DND-41 (cell line): ENCODE results near the gene GSG1L.

Source experiments
- ATAC-seq: fragments of 200-7000 bp; cut with Tn5 transposase; 3 replicates; pipeline ENCODE4 v1.9.1; 2021; ENCODE audit warnings: low read depth; ENCODE audit not compliant: insufficient read depth
- DNase-seq: peaks from one replicate; pipeline ENCODE4 v3.0.0-alpha.2; 2020
- H2AFZ ChIP-seq: 2 replicates; pipeline ENCODE4 v1.6.0; 2012; ENCODE audit warnings: low read depth, low read length
- H3K27ac ChIP-seq: 2 replicates; pipeline ENCODE4 v1.5.1; 2012; ENCODE audit warnings: low read length, inconsistent platforms
- H3K27me3 ChIP-seq: fragments of 200-600 bp; sonication (generic); 2 replicates; pipeline ENCODE4 v1.6.0; 2012; ENCODE audit warnings: low read length, mild to moderate bottlenecking, inconsistent platforms; ENCODE audit not compliant: insufficient read depth, poor library complexity
- H3K36me3 ChIP-seq: 2 replicates; pipeline ENCODE4 v1.5.1; 2012; ENCODE audit warnings: low read length, inconsistent platforms; ENCODE audit not compliant: insufficient read depth
- H3K4me1 ChIP-seq: 2 replicates; pipeline ENCODE4 v1.5.1; 2012; ENCODE audit warnings: mild to moderate bottlenecking, low read length; ENCODE audit not compliant: insufficient read depth
- H3K4me2 ChIP-seq: 2 replicates; pipeline ENCODE4 v1.6.0; 2012; ENCODE audit warnings: mild to moderate bottlenecking, moderate library complexity, low read length, inconsistent platforms; ENCODE audit not compliant: insufficient read depth
- H3K4me3 ChIP-seq, 2 experiments: fragments of 200-600 bp in 1 of 2; shearing (Covaris generic) in 1 of 2; 2 replicates each; pipeline ENCODE4 v1.5.1; 2012 to 2016; ENCODE audit warnings: inconsistent platforms in 2 of 2, low read length in 2 of 2, mild to moderate bottlenecking in 2 of 2, low read depth in 1 of 2, moderate library complexity in 1 of 2
- H3K79me2 ChIP-seq: 2 replicates; pipeline ENCODE4 v1.6.0; 2012; ENCODE audit warnings: low read length, inconsistent platforms; ENCODE audit not compliant: insufficient read depth
- H3K9ac ChIP-seq: 2 replicates; pipeline ENCODE4 v1.6.0; 2012; ENCODE audit warnings: low read depth, mild to moderate bottlenecking, inconsistent platforms, low read length, moderate library complexity
- H3K9me3 ChIP-seq: 2 replicates; pipeline ENCODE4 v1.5.1; 2012; ENCODE audit warnings: low read length, moderate library complexity, mild to moderate bottlenecking, inconsistent platforms; ENCODE audit not compliant: insufficient read depth, severe bottlenecking
- H4K20me1 ChIP-seq: 2 replicates; pipeline ENCODE4 v1.6.0; 2012; ENCODE audit warnings: low read length; ENCODE audit not compliant: insufficient read depth
- CTCF ChIP-seq: IDR thresholded peaks from 2 replicates; pipeline ENCODE4 v1.5.1; 2012; ENCODE audit warnings: borderline replicate concordance, low read length, moderate library complexity, mild to moderate bottlenecking; ENCODE audit not compliant: poor library complexity, severe bottlenecking; ENCODE audit errors: extremely low read depth
- EZH2 ChIP-seq: IDR thresholded peaks from 3 replicates; pipeline ENCODE4 v1.6.1; 2012; ENCODE audit warnings: borderline replicate concordance, low read depth, mild to moderate bottlenecking, moderate library complexity, low read length, inconsistent platforms; ENCODE audit not compliant: severe bottlenecking

GSG1L gene

DNA sequence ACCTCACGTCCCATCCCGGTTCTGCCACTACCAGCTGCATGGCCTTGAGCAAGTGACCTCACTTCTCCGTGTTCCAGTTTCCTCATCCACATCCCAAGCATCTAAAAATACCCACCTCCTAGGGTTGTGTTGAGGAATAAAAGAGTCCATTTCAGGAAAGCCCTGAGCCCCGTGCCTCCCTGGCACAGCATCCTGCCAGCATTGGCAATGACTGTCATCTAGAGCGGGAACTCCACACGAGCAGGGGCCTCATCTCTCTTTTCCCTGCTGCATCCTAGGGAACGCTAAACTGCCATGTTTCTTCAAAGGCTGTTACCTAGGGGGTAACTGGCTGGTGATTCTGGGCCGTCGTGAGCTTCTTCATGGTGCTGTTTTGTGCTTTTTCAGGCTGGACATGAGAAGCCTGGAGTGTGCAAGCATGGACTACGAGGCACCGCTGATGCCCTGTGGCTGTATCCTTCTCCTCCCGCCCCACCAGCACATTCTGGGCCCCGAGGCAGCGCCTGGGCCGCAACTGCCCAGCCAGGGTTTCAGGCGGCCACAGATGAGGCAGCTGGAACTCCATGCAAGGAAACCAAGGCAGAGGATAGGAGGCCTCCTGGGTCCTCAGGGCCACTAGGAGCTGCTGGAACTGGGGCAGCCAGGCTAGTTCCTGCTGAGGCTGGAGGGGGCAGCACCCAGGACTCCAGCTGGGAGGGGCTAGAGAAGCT is 292.2 kb downstream of the GSG1L start:
- Histone ChIP-seq H3K4me1 (no peaks in the 10 kb centered on the region), H4K20me1 (no peaks in the 10 kb centered on the region), H3K27ac (no peak overlapping the region), H2AFZ (no peak overlapping the region), H3K36me3 (peaks cover 6% of the 10 kb centered on the region), H3K4me2 (no peak overlapping the region), H3K79me2 (no peaks in the 10 kb centered on the region), H3K27me3 (no peaks in the 10 kb centered on the region), H3K9ac (no peak overlapping the region), H3K9me3 (no peaks in the 10 kb centered on the region), H3K4me3 (no peak overlapping the region)
- no peak for ATAC-seq
- DNase-seq: no peak
- TF ChIP-seq EZH2 (no peak), CTCF (no peak)

DNA sequence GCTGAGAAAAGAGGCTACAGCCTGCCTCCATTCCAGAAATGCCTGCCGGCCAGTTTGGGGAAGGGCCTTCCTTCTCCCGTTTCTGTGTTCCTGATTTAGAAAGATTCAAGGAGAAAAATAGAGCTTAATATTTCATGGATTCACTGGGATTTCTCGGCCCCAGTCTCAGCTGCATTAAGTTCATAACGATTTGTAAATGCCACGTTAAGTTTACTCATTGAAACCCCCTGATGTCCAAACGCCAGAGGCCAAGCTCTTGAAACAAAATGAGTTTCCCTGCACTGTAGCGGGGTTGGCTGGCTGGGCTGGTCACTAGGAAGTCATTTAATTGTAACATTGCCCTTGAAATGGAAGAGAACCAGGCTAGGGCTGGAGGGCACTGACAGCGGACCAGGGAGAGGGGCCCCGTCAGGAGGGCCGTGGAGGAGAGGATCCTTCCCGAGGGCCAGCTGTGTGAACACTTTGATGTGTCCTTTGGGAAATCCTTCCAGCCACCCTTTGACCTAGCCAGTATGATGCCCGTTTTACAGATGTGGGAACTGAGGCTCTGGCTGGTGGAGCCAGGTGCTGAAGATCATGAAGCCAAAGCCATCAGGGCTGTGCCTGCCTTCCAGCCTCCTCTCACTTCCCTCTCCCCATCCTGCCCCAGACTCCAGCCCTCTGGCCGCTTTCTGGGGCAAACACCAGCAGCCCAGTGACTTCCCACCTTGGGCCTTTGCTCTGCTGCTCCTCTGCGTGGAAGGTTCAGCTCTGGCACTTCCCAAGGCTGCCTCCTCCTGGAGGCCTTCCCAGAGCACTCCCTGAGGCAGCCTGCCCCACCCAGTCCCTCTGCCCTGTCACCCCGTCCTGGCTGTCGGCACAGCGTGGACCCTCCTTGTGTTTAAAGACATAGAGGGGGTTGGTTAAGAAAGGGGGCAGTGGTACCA is 293.0 kb downstream of the GSG1L start:
- no peaks in the 10 kb centered on the region for H3K9me3 ChIP-seq
- no peak overlapping the region for H3K4me3 ChIP-seq
- no peaks in the 10 kb centered on the region for H3K79me2 ChIP-seq
- no peaks in the 10 kb centered on the region for H3K4me1 ChIP-seq
- H3K36me3 ChIP-seq: peaks cover 6% of the 10 kb centered on the region
- H4K20me1 ChIP-seq: no peaks in the 10 kb centered on the region
- no peak overlapping the region for H3K4me2 ChIP-seq
- no peak overlapping the region for H3K9ac ChIP-seq
- H3K27me3 ChIP-seq: no peaks in the 10 kb centered on the region
- ATAC-seq (no peak), DNase-seq (no peak)
- H3K27ac ChIP-seq: no peak overlapping the region
- TF ChIP-seq EZH2 (no peak), CTCF (no peak)
- no peak overlapping the region for H2AFZ ChIP-seq

- TF ChIP-seq EZH2: no peak
- no peak for TF ChIP-seq CTCF
- Histone ChIP-seq H3K9ac (no peak overlapping the region), H3K9me3 (no peaks in the 10 kb centered on the region), H3K27ac (no peak overlapping the region), H3K27me3 (no peaks in the 10 kb centered on the region), H3K79me2 (no peaks in the 10 kb centered on the region), H3K4me1 (no peaks in the 10 kb centered on the region), H2AFZ (no peak overlapping the region), H3K36me3 (peaks cover 6% of the 10 kb centered on the region), H3K4me3 (no peak overlapping the region), H3K4me2 (no peak overlapping the region), H4K20me1 (no peaks in the 10 kb centered on the region)
- DNase-seq (no peak), ATAC-seq (no peak)
Measured at GRCh38 chr16:27769561-27770255, 293.8 kb downstream of the GSG1L start.
